ENCODE measurements around the gene RAB36.

- TF ChIP-seq EZH2 (IDR thresholded peaks at IDR 0.05; ENCODE audit: borderline replicate concordance, insufficient read depth, low read depth, low read length, poor library complexity, severe bottlenecking) (no peak), CTCF (IDR thresholded peaks at IDR 0.05) (no peak)
Observed at GRCh38 chr22:23155143-23155542, 9.9 kb downstream of the RAB36 start.

Measured in B cell (primary cell).